ENCODE measurements around the gene SETMAR.

The SETMAR gene

GRCh38 chr3:4306091-4306490 is 2.9 kb downstream of the SETMAR start:
- H3K4me3 ChIP-seq (ENCODE audit: low read depth in 1 of 2, low read length in 1 of 2) = no peak overlapping the region
- no peak overlapping the region for H3K27ac ChIP-seq
- H3K9me3 ChIP-seq = no peaks in the 10 kb centered on the region
- no peak for TF ChIP-seq CTCF (IDR thresholded peaks at IDR 0.05)
- H3K36me3 ChIP-seq = no peaks in the 10 kb centered on the region
- H3K4me1 ChIP-seq (ENCODE audit: control insufficient read depth in 1 of 2, insufficient read depth in 1 of 2, low read depth in 1 of 2, low read length in 1 of 2) = peaks cover 9 to 16% of the 10 kb centered on the region in 2 experiments
- H3K27me3 ChIP-seq = no peaks in the 10 kb centered on the region

- H3K4me3 ChIP-seq (ENCODE audit: low read depth in 1 of 2, low read length in 1 of 2) = no peak overlapping the region
- no peaks in the 10 kb centered on the region for H3K27me3 ChIP-seq
- H3K36me3 ChIP-seq = no peaks in the 10 kb centered on the region
- no peaks in the 10 kb centered on the region for H3K9me3 ChIP-seq
- H3K27ac ChIP-seq = no peak overlapping the region
- TF ChIP-seq CTCF (IDR thresholded peaks at IDR 0.05) = no peak
- peaks cover 9 to 16% of the 10 kb centered on the region in 2 experiments for H3K4me1 ChIP-seq (ENCODE audit: control insufficient read depth in 1 of 2, insufficient read depth in 1 of 2, low read depth in 1 of 2, low read length in 1 of 2)
Measured at GRCh38 chr3:4306860-4307259, 3.7 kb downstream of the SETMAR start.

GRCh38 chr3:4309491-4310128 is 6.4 kb downstream of the SETMAR start:
- Histone ChIP-seq H3K27ac (no peak overlapping the region), H3K4me1 (ENCODE audit: control insufficient read depth in 1 of 2, insufficient read depth in 1 of 2, low read depth in 1 of 2, low read length in 1 of 2) (peaks cover 0 to 9% of the 10 kb centered on the region in 2 experiments), H3K4me3 (ENCODE audit: low read depth in 1 of 2, low read length in 1 of 2) (no peak overlapping the region), H3K36me3 (no peaks in the 10 kb centered on the region), H3K9me3 (no peaks in the 10 kb centered on the region), H3K27me3 (no peaks in the 10 kb centered on the region)
- no peak for TF ChIP-seq CTCF (IDR thresholded peaks at IDR 0.05)

GRCh38 chr3:4310971-4311370 is 7.8 kb downstream of the SETMAR start:
- Histone ChIP-seq H3K36me3 (no peaks in the 10 kb centered on the region), H3K27me3 (no peaks in the 10 kb centered on the region), H3K4me3 (ENCODE audit: low read depth in 1 of 2, low read length in 1 of 2) (no peak overlapping the region), H3K27ac (no peak overlapping the region), H3K4me1 (ENCODE audit: control insufficient read depth in 1 of 2, insufficient read depth in 1 of 2, low read depth in 1 of 2, low read length in 1 of 2) (peaks cover 0 to 9% of the 10 kb centered on the region in 2 experiments), H3K9me3 (no peaks in the 10 kb centered on the region)
- TF ChIP-seq CTCF (IDR thresholded peaks at IDR 0.05) = no peak

GRCh38 chr3:4311496-4311895 is 8.3 kb downstream of the SETMAR start:
- Histone ChIP-seq H3K4me3 (ENCODE audit: low read depth in 1 of 2, low read length in 1 of 2) (no peak overlapping the region), H3K27me3 (no peaks in the 10 kb centered on the region), H3K27ac (no peak overlapping the region), H3K9me3 (no peaks in the 10 kb centered on the region), H3K36me3 (no peaks in the 10 kb centered on the region), H3K4me1 (ENCODE audit: control insufficient read depth in 1 of 2, insufficient read depth in 1 of 2, low read depth in 1 of 2, low read length in 1 of 2) (peaks cover 0 to 9% of the 10 kb centered on the region in 2 experiments)
- TF ChIP-seq CTCF (IDR thresholded peaks at IDR 0.05) = no peak

Measured in neutrophil (primary cell).